Prostate gland (tissue), 2 donors: Measurements from ENCODE around the gene OSBPL1A.

ENCODE experiments used
- POLR2AphosphoS5 ChIP-seq: sonication (generic); formaldehyde crosslinking; IDR thresholded peaks from one replicate; pipeline ENCODE4 v1.6.1; 2017; ENCODE audit warnings: antibody characterized with exemption
- TF ChIP-seq, protein P1 (sequence below), 4 experiments: fragments of 200-600 bp in 2 of 4; fragments of 450-650 bp in 2 of 4; sonication (generic) in 2 of 4; IDR thresholded peaks; 1 replicate in 3 of 4; 2 replicates in 1 of 4; pipeline ENCODE4 v1.5.1; 2016 to 2019; ENCODE audit warnings: antibody characterized with exemption in 4 of 4, mild to moderate bottlenecking in 2 of 4, moderate library complexity in 2 of 4

- TF ChIP-seq, protein P1, sequence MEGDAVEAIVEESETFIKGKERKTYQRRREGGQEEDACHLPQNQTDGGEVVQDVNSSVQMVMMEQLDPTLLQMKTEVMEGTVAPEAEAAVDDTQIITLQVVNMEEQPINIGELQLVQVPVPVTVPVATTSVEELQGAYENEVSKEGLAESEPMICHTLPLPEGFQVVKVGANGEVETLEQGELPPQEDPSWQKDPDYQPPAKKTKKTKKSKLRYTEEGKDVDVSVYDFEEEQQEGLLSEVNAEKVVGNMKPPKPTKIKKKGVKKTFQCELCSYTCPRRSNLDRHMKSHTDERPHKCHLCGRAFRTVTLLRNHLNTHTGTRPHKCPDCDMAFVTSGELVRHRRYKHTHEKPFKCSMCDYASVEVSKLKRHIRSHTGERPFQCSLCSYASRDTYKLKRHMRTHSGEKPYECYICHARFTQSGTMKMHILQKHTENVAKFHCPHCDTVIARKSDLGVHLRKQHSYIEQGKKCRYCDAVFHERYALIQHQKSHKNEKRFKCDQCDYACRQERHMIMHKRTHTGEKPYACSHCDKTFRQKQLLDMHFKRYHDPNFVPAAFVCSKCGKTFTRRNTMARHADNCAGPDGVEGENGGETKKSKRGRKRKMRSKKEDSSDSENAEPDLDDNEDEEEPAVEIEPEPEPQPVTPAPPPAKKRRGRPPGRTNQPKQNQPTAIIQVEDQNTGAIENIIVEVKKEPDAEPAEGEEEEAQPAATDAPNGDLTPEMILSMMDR (IDR thresholded peaks at IDR 0.05) = no peak
- TF ChIP-seq POLR2AphosphoS5 = no peak
Measured at GRCh38 chr18:24273596-24273995, 124.0 kb downstream of the OSBPL1A start.
